GM15510 (cell line): Measurements from ENCODE around the gene PPP1R1B.

Source experiments
- POLR2A ChIP-seq: IDR thresholded peaks from 3 replicates; pipeline ENCODE4 v1.6.1; 2011; ENCODE audit warnings: borderline replicate concordance; ENCODE audit not compliant: insufficient read length; ENCODE audit errors: extremely low read depth

Gene PPP1R1B

DNA sequence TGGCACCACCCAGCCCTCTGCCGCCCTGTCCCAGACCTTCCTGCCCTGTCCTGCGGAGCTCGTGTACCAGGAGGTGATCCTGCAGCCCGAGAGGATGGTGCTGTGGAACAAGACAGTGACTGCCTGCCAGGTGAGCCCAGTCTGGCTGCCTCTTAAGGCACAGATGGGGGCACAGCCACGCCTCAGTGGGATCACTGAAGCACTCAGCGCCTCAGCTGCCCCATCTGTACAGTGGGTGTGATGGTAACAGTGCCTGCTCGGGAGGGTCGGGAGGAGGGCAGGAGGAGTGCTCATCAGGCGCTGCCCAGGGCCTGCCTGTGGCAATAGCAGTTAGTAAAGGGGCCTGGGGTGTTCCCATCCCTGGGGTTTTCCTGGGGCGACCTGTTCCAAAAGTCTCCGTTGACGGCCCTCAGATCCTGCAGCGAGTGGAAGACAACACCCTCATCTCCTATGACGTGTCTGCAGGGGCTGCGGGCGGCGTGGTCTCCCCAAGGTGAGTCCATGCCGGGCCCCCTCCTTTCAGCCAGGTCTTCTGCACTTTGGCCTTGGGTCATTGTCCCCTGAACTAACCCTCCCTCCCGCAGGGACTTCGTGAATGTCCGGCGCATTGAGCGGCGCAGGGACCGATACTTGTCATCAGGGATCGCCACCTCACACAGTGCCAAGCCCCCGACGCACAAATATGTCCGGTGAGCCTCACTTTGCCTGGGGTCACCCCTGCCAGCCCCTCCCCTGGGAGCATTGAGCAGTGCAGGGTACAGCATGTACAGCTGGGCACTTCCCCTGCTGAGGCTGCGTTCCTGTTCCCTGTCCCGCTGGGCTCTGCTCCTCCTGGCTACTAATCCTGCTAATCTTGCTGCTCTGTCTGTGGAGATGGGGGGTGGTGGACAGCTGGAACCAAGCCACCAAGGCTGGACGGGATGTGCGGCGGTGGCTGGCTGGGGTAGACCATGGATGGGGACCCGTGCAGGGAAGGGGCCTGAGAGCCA, 33.9 kb downstream of the PPP1R1B start:
- TF ChIP-seq POLR2A, result no peak

DNA sequence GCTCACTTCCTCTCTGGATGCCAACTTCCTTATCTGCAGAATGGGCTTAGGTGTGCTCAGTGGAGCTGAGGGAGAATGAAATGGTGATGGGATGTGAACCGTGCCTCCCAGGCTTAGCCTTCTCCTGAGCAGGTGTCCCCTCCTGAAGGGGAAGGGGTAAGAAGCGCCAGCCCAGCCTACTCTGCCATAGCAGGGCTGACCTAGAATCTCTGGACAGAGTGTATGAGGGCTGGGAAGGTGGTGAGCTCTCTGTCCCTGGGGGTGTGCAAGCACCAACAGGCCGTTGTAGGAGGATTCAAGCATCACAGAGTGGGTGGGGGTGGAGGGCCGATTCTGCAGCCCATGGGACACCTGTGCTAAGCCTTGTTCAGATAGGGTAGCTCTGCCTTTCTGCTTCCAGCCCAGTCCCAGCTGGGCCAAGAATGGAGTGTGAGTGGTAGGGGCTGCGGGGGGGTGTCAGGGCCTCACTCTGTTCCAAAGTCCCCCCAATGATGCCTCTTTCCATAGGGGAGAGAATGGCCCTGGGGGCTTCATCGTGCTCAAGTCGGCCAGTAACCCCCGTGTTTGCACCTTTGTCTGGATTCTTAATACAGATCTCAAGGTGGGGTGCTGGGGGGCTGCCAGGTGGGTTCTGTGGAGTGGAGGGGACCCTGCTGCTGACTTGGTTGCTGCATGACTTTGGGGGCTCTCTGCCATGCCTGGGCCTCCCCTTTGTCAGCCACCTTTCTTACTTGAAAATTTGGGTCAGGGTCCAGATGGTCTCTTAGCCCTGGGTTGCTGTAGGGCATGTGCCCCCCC, 35.2 kb downstream of the PPP1R1B start:
- no peak for TF ChIP-seq POLR2A

DNA sequence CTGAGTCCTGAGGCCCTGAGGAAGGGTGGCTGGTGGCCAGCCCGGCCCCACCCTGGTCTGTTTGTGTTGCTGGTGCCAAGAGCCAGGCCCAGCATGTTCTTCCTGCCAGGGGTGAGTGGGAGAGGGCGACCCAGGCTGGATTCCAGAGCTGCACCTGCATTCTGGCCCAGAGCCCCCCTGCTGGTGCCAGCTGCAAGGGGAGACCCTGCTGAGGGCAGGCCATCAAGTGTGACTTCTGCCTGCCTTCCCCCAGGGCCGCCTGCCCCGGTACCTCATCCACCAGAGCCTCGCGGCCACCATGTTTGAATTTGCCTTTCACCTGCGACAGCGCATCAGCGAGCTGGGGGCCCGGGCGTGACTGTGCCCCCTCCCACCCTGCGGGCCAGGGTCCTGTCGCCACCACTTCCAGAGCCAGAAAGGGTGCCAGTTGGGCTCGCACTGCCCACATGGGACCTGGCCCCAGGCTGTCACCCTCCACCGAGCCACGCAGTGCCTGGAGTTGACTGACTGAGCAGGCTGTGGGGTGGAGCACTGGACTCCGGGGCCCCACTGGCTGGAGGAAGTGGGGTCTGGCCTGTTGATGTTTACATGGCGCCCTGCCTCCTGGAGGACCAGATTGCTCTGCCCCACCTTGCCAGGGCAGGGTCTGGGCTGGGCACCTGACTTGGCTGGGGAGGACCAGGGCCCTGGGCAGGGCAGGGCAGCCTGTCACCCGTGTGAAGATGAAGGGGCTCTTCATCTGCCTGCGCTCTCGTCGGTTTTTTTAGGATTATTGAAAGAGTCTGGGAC, 36.0 kb downstream of the PPP1R1B start:
- no peak for TF ChIP-seq POLR2A

DNA sequence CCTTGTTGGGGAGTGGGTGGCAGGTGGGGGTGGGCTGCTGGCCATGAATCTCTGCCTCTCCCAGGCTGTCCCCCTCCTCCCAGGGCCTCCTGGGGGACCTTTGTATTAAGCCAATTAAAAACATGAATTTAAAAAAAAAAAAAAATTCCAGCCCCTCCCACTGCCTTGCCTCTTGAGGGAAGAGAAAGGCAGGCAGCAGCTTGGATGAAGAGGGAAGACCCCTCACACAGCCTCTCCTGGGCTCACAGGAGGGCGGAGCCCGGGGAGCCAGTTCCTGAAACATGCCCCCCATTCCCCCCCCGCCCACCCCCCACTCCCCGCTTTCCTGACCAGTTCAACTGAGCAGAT, 36.6 kb downstream of the PPP1R1B start:
- TF ChIP-seq POLR2A, result no peak

DNA sequence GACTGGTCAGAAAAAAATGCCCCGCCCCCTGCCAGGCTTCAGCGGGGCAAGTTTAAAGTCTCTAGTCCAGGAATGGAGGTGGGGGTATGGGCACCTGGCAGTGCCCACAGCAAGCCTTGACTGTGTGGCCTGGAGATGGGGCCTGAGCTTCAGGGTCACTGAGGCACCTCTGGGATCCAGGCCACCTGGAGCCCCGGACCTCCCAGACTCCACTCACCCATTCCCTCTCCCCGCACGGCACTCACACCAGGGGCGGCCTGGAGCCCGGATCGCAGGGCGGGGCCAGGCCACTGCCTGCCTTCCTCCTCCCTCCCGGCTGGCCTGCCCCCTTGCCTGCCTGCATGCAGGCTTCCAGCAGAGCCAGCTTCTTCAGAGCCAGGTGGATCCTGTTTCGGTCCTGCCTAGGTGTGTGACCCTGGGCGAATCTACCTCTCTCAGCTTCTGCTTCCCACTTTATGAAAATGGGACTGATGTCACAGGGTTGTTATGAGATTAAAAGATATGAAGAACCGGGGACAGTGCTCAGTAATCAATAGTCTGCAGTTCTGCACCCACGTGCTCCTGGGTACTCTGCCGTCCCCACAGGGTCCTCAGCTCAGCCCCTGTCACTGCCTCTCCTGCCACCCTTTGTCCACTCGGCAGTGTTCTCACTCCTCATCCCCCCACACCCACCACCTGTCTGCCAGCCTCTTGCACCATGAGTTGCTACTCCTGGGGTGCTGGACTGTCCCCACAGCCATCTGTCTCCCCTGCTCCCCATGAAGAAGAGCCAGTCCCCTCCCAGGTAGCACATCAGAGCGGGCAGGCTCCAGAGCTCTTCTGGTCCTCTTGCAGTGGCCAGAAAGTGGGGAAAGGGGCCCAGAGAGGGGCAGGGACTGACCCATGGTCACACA, 37.2 kb downstream of the PPP1R1B start:
- TF ChIP-seq POLR2A, result no peak

DNA sequence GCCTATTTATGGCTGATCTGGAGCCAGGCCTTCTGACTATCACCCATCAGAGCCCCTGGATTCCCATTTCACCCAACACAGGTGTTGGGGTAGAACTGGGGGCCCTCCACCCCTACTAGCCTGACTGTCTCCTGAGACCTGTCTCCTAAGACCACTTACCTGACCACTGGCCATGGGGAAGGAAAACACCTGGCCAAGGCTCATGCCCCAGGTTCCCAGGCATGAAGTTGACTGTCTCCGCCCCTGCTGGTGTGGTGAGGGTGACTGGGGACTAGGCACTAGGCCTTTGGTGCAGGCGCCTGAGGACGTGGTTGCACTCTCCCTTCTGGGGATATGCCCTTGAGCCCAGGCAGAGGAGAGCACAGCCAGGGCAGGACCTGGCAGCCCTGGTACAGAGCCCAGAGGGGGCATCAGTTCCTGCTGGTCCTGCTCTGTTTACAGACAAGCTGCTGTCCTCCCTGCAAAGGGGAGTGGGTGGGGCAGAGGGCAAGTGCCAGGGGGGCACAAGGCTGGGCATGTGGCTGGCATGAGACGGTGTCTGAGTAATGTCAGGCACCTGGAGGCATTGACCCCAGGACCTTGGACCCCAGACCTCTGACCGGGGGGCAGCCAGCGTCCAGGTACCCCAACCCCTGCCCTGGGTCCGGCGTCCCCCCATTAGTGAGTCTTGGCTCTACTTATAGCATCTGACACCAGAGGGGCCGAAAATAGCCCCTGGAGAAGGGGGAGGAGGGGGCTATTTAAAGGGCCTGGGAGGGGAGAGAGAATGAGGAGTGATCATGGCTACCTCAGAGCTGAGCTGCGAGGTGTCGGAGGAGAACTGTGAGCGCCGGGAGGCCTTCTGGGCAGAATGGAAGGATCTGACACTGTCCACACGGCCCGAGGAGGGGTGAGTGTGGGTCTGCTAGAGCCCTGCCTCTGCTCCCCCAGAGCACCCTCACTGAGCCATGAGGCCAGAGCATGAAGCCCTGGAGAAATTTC, 38.1 kb downstream of the PPP1R1B start, which contains the start of gene TCAP:
Gene TCAP, plus strand, starts transcription at position 769 of the 981 bp plus-strand sequence. Its CDS starts 11 bp downstream, at position 780.
- TF ChIP-seq POLR2A, result no peak

DNA sequence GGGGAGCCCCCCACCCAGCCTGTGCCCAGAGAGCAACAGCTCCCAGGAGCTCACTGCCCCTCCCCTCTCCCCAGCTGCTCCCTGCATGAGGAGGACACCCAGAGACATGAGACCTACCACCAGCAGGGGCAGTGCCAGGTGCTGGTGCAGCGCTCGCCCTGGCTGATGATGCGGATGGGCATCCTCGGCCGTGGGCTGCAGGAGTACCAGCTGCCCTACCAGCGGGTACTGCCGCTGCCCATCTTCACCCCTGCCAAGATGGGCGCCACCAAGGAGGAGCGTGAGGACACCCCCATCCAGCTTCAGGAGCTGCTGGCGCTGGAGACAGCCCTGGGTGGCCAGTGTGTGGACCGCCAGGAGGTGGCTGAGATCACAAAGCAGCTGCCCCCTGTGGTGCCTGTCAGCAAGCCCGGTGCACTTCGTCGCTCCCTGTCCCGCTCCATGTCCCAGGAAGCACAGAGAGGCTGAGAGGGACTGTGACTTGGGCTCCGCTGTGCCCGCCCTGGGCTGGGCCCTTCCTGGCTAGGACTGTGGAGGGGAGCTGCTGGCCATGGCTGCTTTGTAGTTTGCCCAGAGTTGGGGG, 39.0 kb downstream of the PPP1R1B start:
- TF ChIP-seq POLR2A, result no peak

DNA sequence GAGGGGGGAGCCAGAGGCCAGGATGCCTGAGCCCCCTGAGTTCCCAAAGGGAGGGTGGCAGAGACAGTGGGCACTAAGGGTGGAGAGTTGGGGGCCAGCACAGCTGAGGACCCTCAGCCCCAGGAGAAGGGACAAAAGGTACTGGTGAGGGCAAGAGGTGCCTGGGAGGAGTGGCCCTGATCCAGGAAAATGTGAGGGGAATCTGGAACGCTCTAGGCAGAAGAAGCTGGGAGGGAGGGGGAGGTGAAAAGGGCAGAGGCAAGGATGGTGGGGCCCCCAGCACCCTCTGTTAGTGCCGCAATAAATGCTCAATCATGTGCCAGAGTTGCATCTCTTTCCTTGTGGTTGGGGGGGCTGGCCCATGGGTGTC, 39.5 kb downstream of the PPP1R1B start:
- TF ChIP-seq POLR2A, result no peak

DNA sequence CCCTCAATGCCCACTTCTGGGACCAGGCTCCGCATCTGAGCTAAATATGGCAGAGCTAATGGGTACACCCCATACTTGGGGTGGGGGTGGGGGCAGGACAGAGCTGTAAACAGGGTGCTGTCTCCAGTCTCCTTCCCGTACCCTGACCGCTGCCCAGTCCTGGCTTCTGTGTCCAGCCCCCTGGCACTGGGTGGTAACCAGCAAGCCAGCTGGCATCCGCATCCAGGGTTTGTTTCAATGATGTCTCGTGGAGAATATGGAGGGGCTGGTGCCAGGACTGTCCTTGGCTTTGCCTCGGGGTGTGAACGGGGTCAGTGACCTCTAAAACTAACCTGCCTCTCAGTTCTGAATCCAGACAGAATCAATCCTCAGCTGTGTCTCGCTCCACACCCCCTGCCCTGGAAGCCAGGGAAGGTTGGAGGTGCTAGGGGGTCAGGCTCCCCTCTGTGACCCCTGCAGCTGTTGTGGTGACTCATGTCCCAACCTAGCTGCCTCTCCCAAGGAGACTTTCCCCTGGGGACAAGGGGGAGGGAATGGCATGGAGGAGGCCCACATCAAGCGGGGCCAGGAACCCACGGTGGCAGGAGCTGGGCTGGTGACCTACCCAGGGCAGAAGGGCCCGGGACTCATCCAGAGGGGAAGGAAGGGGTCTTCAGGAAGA, 40.0 kb downstream of the PPP1R1B start:
- TF ChIP-seq POLR2A, result no peak

DNA sequence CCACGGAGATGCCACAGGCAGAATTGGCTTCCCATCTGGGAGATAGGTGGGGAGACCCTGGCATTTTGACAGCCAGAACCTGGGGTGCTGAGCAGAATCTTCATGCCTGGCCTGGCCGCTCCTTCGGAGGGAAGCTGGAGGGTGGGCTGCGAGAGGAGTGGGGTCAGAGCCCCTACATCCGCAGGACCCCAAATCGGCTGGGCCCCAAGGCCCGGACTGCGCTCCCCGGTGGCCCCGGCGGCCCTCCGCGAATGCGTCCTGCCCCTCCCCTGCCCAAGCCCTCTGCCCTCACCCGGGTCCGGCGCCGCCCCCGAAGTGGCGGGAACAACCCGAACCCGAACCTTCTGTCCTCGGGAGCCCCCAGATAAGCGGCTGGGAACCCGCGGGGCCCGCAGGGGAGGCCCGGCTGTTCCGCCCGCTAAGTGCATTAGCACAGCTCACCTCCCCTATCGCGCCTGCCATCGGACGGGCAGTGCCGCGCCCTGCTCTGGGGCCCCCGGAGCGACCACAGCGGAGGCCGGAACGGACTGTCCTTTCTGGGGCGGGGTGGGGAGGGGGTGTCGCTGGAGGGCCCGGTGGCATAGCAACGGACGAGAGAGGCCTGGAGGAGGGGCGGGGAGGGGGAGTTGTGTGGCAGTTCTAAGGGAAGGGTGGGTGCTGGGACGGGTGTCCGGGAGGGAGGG, 40.7 kb downstream of the PPP1R1B start:
- TF ChIP-seq POLR2A, result no peak
